H1 (cell line): ENCODE data around the gene TEX48. TPM values are rescaled to one million over a fixed set of nuclear protein-coding genes. Genes with fewer than 3 reads are reported as not detected.

Experiments used
- CTCF ChIA-PET: fragments of 300-600 bp; sonication (Branson Sonifier 250); formaldehyde crosslinking; loops from one replicate; lab custom pipeline; 2021; ENCODE audit not compliant: partially characterized antibody; lab: Charles Lee
- POLR2A ChIA-PET: fragments of 300-600 bp; sonication (Branson Sonifier 250); formaldehyde crosslinking; loops from one replicate; lab custom pipeline; 2021; ENCODE audit warnings: inconsistent platforms; ENCODE audit not compliant: partially characterized antibody; lab: Charles Lee
- DNase-seq, 2 experiments: peaks; one replicate each; pipeline versions ENCODE4 v3.0.0 to v3.0.0-alpha.2; 2010 to 2022; ENCODE audit warnings: low spot score in 2 of 2, low read depth in 1 of 2, mixed read lengths in 1 of 2
- FAIRE-seq: peaks from 2 replicates; lab custom pipeline; 2011; peaks lifted over from hg19 to GRCh38; lab: Jason Lieb, UNC
- H2AFZ ChIP-seq: 2 replicates; pipeline ENCODE4 v1.8.1; 2012; ENCODE audit warnings: low read length, inconsistent platforms
- H2AK5ac ChIP-seq: 2 replicates; pipeline ENCODE4 v1.6.1; 2013; ENCODE audit warnings: low read depth, low read length
- H2BK120ac ChIP-seq: replicated peaks from 2 replicates; pipeline ENCODE3; 2013; ENCODE audit warnings: low read depth, low read length, inconsistent platforms
- H2BK12ac ChIP-seq: 2 replicates; pipeline ENCODE4 v1.6.1; 2013; ENCODE audit warnings: low read depth, low read length
- H2BK15ac ChIP-seq: 2 replicates; pipeline ENCODE4 v1.6.1; 2013; ENCODE audit warnings: low read length
- H2BK20ac ChIP-seq: 2 replicates; pipeline ENCODE4 v1.6.1; 2013; ENCODE audit warnings: low read length
- H2BK5ac ChIP-seq: 2 replicates; pipeline ENCODE4 v1.6.1; 2013; ENCODE audit warnings: low read depth, low read length
- H3K14ac ChIP-seq: 2 replicates; pipeline ENCODE4 v1.6.1; 2013; ENCODE audit warnings: inconsistent platforms; ENCODE audit not compliant: insufficient read length
- H3K18ac ChIP-seq: 2 replicates; pipeline ENCODE4 v1.6.1; 2013; ENCODE audit warnings: low read length; ENCODE audit errors: extremely low read depth
- H3K23ac ChIP-seq: 2 replicates; pipeline ENCODE4 v1.6.1; 2013; ENCODE audit warnings: inconsistent platforms; ENCODE audit not compliant: insufficient read length
- H3K23me2 ChIP-seq: 2 replicates; pipeline ENCODE4 v1.6.1; 2013; ENCODE audit warnings: low read depth, low read length
- H3K27ac ChIP-seq: 2 replicates; pipeline ENCODE4 v1.6.1; 2011; ENCODE audit warnings: low read depth, low read length, inconsistent platforms
- H3K27me3 ChIP-seq, 4 experiments: replicated peaks in 1 of 4; 1 replicate in 1 of 4; 2 replicates in 3 of 4; pipeline versions ENCODE4 v1.6.1 to v1.8.1; 2011 to 2013; ENCODE audit warnings: low read length in 3 of 4, mild to moderate bottlenecking in 3 of 4, inconsistent platforms in 2 of 4, mixed read lengths in 2 of 4, moderate library complexity in 1 of 4; ENCODE audit not compliant: control insufficient read depth in 3 of 4, insufficient read depth in 3 of 4; ENCODE audit errors: extremely low read depth in 1 of 4
- H3K36me3 ChIP-seq, 4 experiments: 2 replicates each; pipeline versions ENCODE4 v1.6.1 to v1.8.1; 2011 to 2013; ENCODE audit warnings: mild to moderate bottlenecking in 4 of 4, low read length in 3 of 4, moderate library complexity in 2 of 4, control low read depth in 1 of 4, inconsistent platforms in 1 of 4; ENCODE audit not compliant: insufficient read depth in 4 of 4, control insufficient read depth in 2 of 4
- H3K4ac ChIP-seq: replicated peaks from 2 replicates; pipeline ENCODE3; 2013; ENCODE audit warnings: low read length, low read depth, mixed read lengths, inconsistent platforms; ENCODE audit not compliant: insufficient read length
- H3K4me1 ChIP-seq, 4 experiments: replicated peaks in 1 of 4; 1 replicate in 1 of 4; 2 replicates in 3 of 4; pipeline versions ENCODE4 v1.6.1 to v1.8.1; 2011 to 2013; ENCODE audit warnings: low read length in 3 of 4, inconsistent platforms in 2 of 4, mixed read lengths in 1 of 4; ENCODE audit not compliant: insufficient read depth in 4 of 4, control insufficient read depth in 3 of 4
- H3K4me2 ChIP-seq, 2 experiments: 2 replicates each; pipeline versions ENCODE4 v1.6.1 to v1.8.1; 2011 to 2013; ENCODE audit warnings: low read depth in 2 of 2, low read length in 2 of 2, control low read depth in 1 of 2, inconsistent platforms in 1 of 2, mild to moderate bottlenecking in 1 of 2; ENCODE audit not compliant: insufficient read depth in 1 of 2
- H3K4me3 ChIP-seq, 4 experiments: fragments of 200-600, 300-600 bp in 1 of 4; sonication (generic), shearing (Covaris generic), sonication (Bioruptor Twin) in 1 of 4; 2 replicates each; pipeline versions ENCODE4 v1.5.1 to v1.8.1; 2011 to 2016; ENCODE audit warnings: low read length in 4 of 4, low read depth in 3 of 4, control low read depth in 2 of 4, inconsistent platforms in 2 of 4, mild to moderate bottlenecking in 2 of 4, mixed read lengths in 1 of 4, moderate library complexity in 1 of 4; ENCODE audit not compliant: insufficient read depth in 2 of 4; ENCODE audit errors: extremely low read depth in 1 of 4
- H3K56ac ChIP-seq: replicated peaks from 2 replicates; pipeline ENCODE3; 2013; ENCODE audit warnings: low read depth, mild to moderate bottlenecking, mixed read lengths, low read length, inconsistent platforms; ENCODE audit not compliant: insufficient read length
- H3K79me1 ChIP-seq: 2 replicates; pipeline ENCODE4 v1.6.1; 2013; ENCODE audit warnings: low read depth, low read length, control low read depth
- H3K79me2 ChIP-seq, 2 experiments: 2 replicates each; pipeline versions ENCODE4 v1.6.1 to v1.8.1; 2012 to 2013; ENCODE audit warnings: low read length in 2 of 2, mild to moderate bottlenecking in 2 of 2, inconsistent platforms in 1 of 2; ENCODE audit not compliant: insufficient read depth in 2 of 2, control insufficient read depth in 1 of 2
- H3K9ac ChIP-seq, 4 experiments: replicated peaks in 1 of 4; 1 replicate in 1 of 4; 2 replicates in 3 of 4; pipeline versions ENCODE4 v1.6.1 to v1.8.1; 2011 to 2013; ENCODE audit warnings: low read depth in 3 of 4, low read length in 3 of 4, control low read depth in 2 of 4, mild to moderate bottlenecking in 2 of 4, moderate library complexity in 2 of 4, inconsistent platforms in 1 of 4; ENCODE audit errors: extremely low read depth in 1 of 4
- H3K9me3 ChIP-seq, 2 experiments: 2 replicates each; pipeline versions ENCODE4 v1.6.1 to v1.8.1; 2012 to 2013; ENCODE audit warnings: mild to moderate bottlenecking in 2 of 2, moderate library complexity in 2 of 2, control low read depth in 1 of 2, inconsistent platforms in 1 of 2, low read depth in 1 of 2, low read length in 1 of 2, mixed read lengths in 1 of 2; ENCODE audit not compliant: insufficient read depth in 2 of 2
- H4K20me1 ChIP-seq, 2 experiments: replicated peaks in 1 of 2; 2 replicates each; pipeline versions ENCODE3 to v1.8.1; 2011 to 2013; ENCODE audit warnings: inconsistent platforms in 2 of 2, low read length in 2 of 2, mild to moderate bottlenecking in 1 of 2; ENCODE audit not compliant: insufficient read depth in 2 of 2, control insufficient read depth in 1 of 2
- H4K5ac ChIP-seq: 2 replicates; pipeline ENCODE4 v1.6.1; 2013; ENCODE audit warnings: low read length, low read depth, mixed read lengths, inconsistent platforms; ENCODE audit not compliant: insufficient read length
- H4K8ac ChIP-seq: 2 replicates; pipeline ENCODE4 v1.8.0; 2013; ENCODE audit warnings: mild to moderate bottlenecking, moderate library complexity, low read length, inconsistent platforms; ENCODE audit not compliant: insufficient read depth; ENCODE audit errors: extremely low read depth
- H4K91ac ChIP-seq: replicated peaks from 2 replicates; pipeline ENCODE3; 2013; ENCODE audit warnings: low read length, mixed read lengths, inconsistent platforms; ENCODE audit not compliant: insufficient read length
- ASH2L ChIP-seq: fragments of 200-600, 300-600 bp; sonication (generic); IDR thresholded peaks from one replicate; pipeline ENCODE4 v1.7.1; 2017; ENCODE audit warnings: low read length
- ATF3 ChIP-seq: IDR thresholded peaks from 2 replicates; pipeline ENCODE4 v1.6.1; 2011; ENCODE audit warnings: low read depth, mild to moderate bottlenecking, low read length; ENCODE audit not compliant: insufficient read depth
- CEBPB ChIP-seq: IDR thresholded peaks from 2 replicates; pipeline ENCODE4 v1.6.1; 2012; ENCODE audit warnings: low read depth, low read length
- CHD2 ChIP-seq: IDR thresholded peaks from 2 replicates; pipeline ENCODE4 v1.6.1; 2012; ENCODE audit warnings: low read length, improper control_type of control experiment
- EP300 ChIP-seq, 2 experiments: IDR thresholded peaks; 1 replicate in 1 of 2; 2 replicates in 1 of 2; pipeline ENCODE4 v1.6.1; 2011 to 2012; ENCODE audit warnings: low read depth in 2 of 2, low read length in 2 of 2, mild to moderate bottlenecking in 2 of 2, borderline replicate concordance in 1 of 2, inconsistent platforms in 1 of 2, moderate library complexity in 1 of 2
- HDAC6 ChIP-seq: IDR thresholded peaks from one replicate; pipeline ENCODE4 v1.7.1; 2012; ENCODE audit warnings: low read depth, mild to moderate bottlenecking, inconsistent platforms, low read length, moderate library complexity
- KDM1A ChIP-seq: fragments of 200-600, 300-600 bp; sonication (generic); IDR thresholded peaks from 2 replicates; pipeline ENCODE4 v1.7.1; 2016; ENCODE audit warnings: mild to moderate bottlenecking, low read length, borderline replicate concordance
- RAD21 ChIP-seq, 2 experiments: IDR thresholded peaks in 1 of 2; conservative IDR thresholded peaks in 1 of 2; 2 replicates each; pipeline ENCODE4 v1.6.1; 2011; ENCODE audit warnings: low read depth in 2 of 2, low read length in 2 of 2, improper control_type of control experiment in 1 of 2, inconsistent platforms in 1 of 2, mild to moderate bottlenecking in 1 of 2, moderate library complexity in 1 of 2
- SAP30 ChIP-seq: fragments of 300-600 bp; sonication (generic); IDR thresholded peaks from 2 replicates; pipeline ENCODE4 v1.7.1; 2012; ENCODE audit warnings: low read length, moderate library complexity, mild to moderate bottlenecking, inconsistent platforms; ENCODE audit not compliant: insufficient read depth, insufficient replicate concordance
- SIRT6 ChIP-seq: IDR thresholded peaks from one replicate; pipeline ENCODE4 v1.7.1; 2012; ENCODE audit warnings: low read length, inconsistent platforms
- SRF ChIP-seq: IDR thresholded peaks from 2 replicates; pipeline ENCODE4 v1.6.1; 2011; ENCODE audit warnings: mild to moderate bottlenecking, low read depth, low read length, moderate library complexity
- TAF1 ChIP-seq: IDR thresholded peaks from 2 replicates; pipeline ENCODE4 v1.6.1; 2011; ENCODE audit warnings: mild to moderate bottlenecking, low read depth, low read length
- TCF12 ChIP-seq: IDR thresholded peaks from 2 replicates; pipeline ENCODE4 v1.6.1; 2011; ENCODE audit warnings: low read depth, mild to moderate bottlenecking, low read length
- ZNF274 ChIP-seq: IDR thresholded peaks from 2 replicates; pipeline ENCODE4 v1.7.0; 2012; ENCODE audit warnings: low read length, borderline replicate concordance; ENCODE audit errors: extremely low read depth
- WGBS, 2 experiments: shearing (Covaris generic) in 1 of 2; methylation state at CpG; one replicate each; pipeline versions ENCODE4 v1.1.6 to v1.1.7; 2013 to 2015; ENCODE audit warnings: low lambda C conversion rate in 2 of 2, mixed read lengths in 2 of 2, inconsistent platforms in 1 of 2, low coverage in 1 of 2, missing lambda C conversion rate in 1 of 2; ENCODE audit not compliant: insufficient replicate concordance in 2 of 2, insufficient coverage in 1 of 2, insufficient read length in 1 of 2; ENCODE audit errors: extremely low coverage in 1 of 2, missing lambda C conversion rate in 1 of 2; 5-methylcytosine and 5-hydroxymethylcytosine counted together
- polyA plus RNA-seq, 7 experiments: library from polyadenylated mRNA; depleted of rRNA in 3 of 7; stranded (reverse) in 5 of 7; unstranded in 2 of 7; fragments of >200 nt in 5 of 7; fragments of 200-250 nt in 2 of 7; gene quantifications; 1 replicate in 5 of 7; 2 replicates in 1 of 7; 4 replicates in 1 of 7; pipeline versions ENCODE4 v1.2.1 to v1.2.3, GENCODE V29; 2011 to 2013; ENCODE audit warnings: missing spikeins in 2 of 7, mixed read lengths in 2 of 7
- total RNA-seq: library from RNA; stranded (reverse); fragmentation: NEBNext Ultra II Directional; extraction: Animal tissue kit (Norgen Biotek cat#: 25700); gene quantifications from 2 replicates; pipeline ENCODE4 v1.2.1, GENCODE V29; 2021

TEX48 gene
- total and polyA plus RNA-seq, 2 of the 8 experiments (the other 6 are each of a cell fraction or from before 2014, with no cell fraction given), result not detected

GRCh38 chr9:114655689-114656088 is 26.3 kb downstream of the TEX48 start:
- H3K9me3 ChIP-seq, result no peaks in the 10 kb centered on the region
- no peak overlapping the region for H3K23ac ChIP-seq
- no peak overlapping the region for H3K4me2 ChIP-seq
- no peak overlapping the region for H3K14ac ChIP-seq
- no peaks in the 10 kb centered on the region for H4K20me1 ChIP-seq
- H2BK20ac ChIP-seq, result no peak overlapping the region
- H3K79me1 ChIP-seq, result no peaks in the 10 kb centered on the region
- H4K5ac ChIP-seq, result no peak overlapping the region
- no peak for FAIRE-seq
- H3K4me1 ChIP-seq, result peaks cover 0 to 3% (median 2%) of the 10 kb centered on the region in 4 experiments; a peak in 2 of 7 replicates
- DNase-seq, result no peak
- H3K27ac ChIP-seq, result no peak overlapping the region
- H2BK15ac ChIP-seq, result no peak overlapping the region
- POLR2A ChIA-PET, result interaction anchor here (0.9 to 1.6 kb wide), 2 partner anchors 15 to 44 kb away, joined by 3 read pairs; no protein-coding TSS in a partner anchor
- no peaks in the 10 kb centered on the region; the same call in 1 of the 2 replicates for H3K23me2 ChIP-seq
- H3K9ac ChIP-seq, result no peak overlapping the region
- H2BK120ac ChIP-seq, result no peak overlapping the region
- no peak overlapping the region for H4K8ac ChIP-seq
- WGBS, 2 experiments, result 84% methylated on average over 8 of the region's 8 CpGs; no CpG with 5 or more reads in 1 of the 2 experiments
- H3K27me3 ChIP-seq, result no peaks in the 10 kb centered on the region; a peak in 1 of 7 replicates
- H2AFZ ChIP-seq, result no peak overlapping the region
- no peak overlapping the region for H2AK5ac ChIP-seq
- no peak overlapping the region for H3K18ac ChIP-seq
- H4K91ac ChIP-seq, result no peak overlapping the region
- no peak overlapping the region for H3K56ac ChIP-seq
- no peaks in the 10 kb centered on the region for H3K79me2 ChIP-seq
- H2BK12ac ChIP-seq, result no peak overlapping the region
- no peak overlapping the region for H3K4me3 ChIP-seq
- H3K4ac ChIP-seq, result no peak overlapping the region
- H2BK5ac ChIP-seq, result no peak overlapping the region
- no peaks in the 10 kb centered on the region for H3K36me3 ChIP-seq
- CTCF ChIA-PET, result interaction anchor here (0.7 to 9.3 kb wide), 12 partner anchors 26 to 316 kb away, joined by 3 to 165 read pairs (median 17); partner anchors contain the start of gene TEX48
- TF ChIP-seq CHD2, result no peak
- no peak for TF ChIP-seq EP300 (IDR thresholded peaks at IDR 0.05; ENCODE audit: borderline replicate concordance in 1 of 2, low read depth in 2 of 2, low read length in 2 of 2)
- no peak for TF ChIP-seq HDAC6
- TF ChIP-seq RAD21 (IDR thresholded peaks at IDR 0.05 in 1 of 2, conservative IDR thresholded peaks at IDR 0.05 in 1 of 2; ENCODE audit: low read depth in 2 of 2, low read length in 2 of 2), result no peak
- TF ChIP-seq ASH2L, result no peak
- no peak for TF ChIP-seq CEBPB
- TF ChIP-seq SAP30, result no peak
- TF ChIP-seq SIRT6, result no peak
- no peak for TF ChIP-seq ATF3
- no peak for TF ChIP-seq KDM1A
- no peak for TF ChIP-seq TAF1
- no peak for TF ChIP-seq ZNF274
- TF ChIP-seq TCF12, result no peak
- no peak for TF ChIP-seq SRF
